H9 (cell line): Measurements from ENCODE around the gene EOMES. TPM values are rescaled to one million over a fixed set of nuclear protein-coding genes. Genes with fewer than 3 reads are reported as not detected.

Experiments used
- DNase-seq: peaks from one replicate; pipeline ENCODE4 v3.0.0-alpha.2; 2017
- H2AFZ ChIP-seq: one replicate; pipeline ENCODE4 v1.6.1; 2013; ENCODE audit warnings: mild to moderate bottlenecking, low read length, control low read depth, moderate library complexity
- H2AK5ac ChIP-seq: 2 replicates; pipeline ENCODE4 v1.6.1; 2013; ENCODE audit warnings: low read length, control low read depth, mixed read lengths; ENCODE audit not compliant: insufficient read length
- H2BK120ac ChIP-seq: one replicate; pipeline ENCODE4 v1.6.1; 2013; ENCODE audit warnings: low read depth, mild to moderate bottlenecking, low read length, control low read depth, inconsistent platforms; ENCODE audit not compliant: poor library complexity, severe bottlenecking
- H2BK12ac ChIP-seq: 2 replicates; pipeline ENCODE4 v1.6.1; 2013; ENCODE audit warnings: low read length, control low read depth, mixed read lengths, low read depth; ENCODE audit not compliant: insufficient read length
- H2BK15ac ChIP-seq: 2 replicates; pipeline ENCODE4 v1.6.1; 2013; ENCODE audit warnings: low read depth, low read length, control low read depth
- H2BK20ac ChIP-seq: one replicate; pipeline ENCODE4 v1.6.1; 2013; ENCODE audit warnings: low read depth, mild to moderate bottlenecking, low read length, control low read depth, inconsistent platforms; ENCODE audit not compliant: poor library complexity, severe bottlenecking
- H2BK5ac ChIP-seq: 2 replicates; pipeline ENCODE4 v1.6.1; 2013; ENCODE audit warnings: low read length, control low read depth, mixed read lengths; ENCODE audit not compliant: insufficient read length
- H3K14ac ChIP-seq: 2 replicates; pipeline ENCODE4 v1.6.1; 2013; ENCODE audit warnings: low read length, control low read depth; ENCODE audit not compliant: insufficient read depth
- H3K18ac ChIP-seq: 2 replicates; pipeline ENCODE4 v1.6.1; 2013; ENCODE audit warnings: low read depth, mild to moderate bottlenecking, mixed read lengths, low read length, control low read depth; ENCODE audit not compliant: insufficient read length
- H3K23ac ChIP-seq: 2 replicates; pipeline ENCODE4 v1.6.1; 2013; ENCODE audit warnings: low read length, control low read depth, mixed read lengths, low read depth; ENCODE audit not compliant: insufficient read length
- H3K23me2 ChIP-seq: 2 replicates; pipeline ENCODE4 v1.6.1; 2013; ENCODE audit warnings: low read depth, mild to moderate bottlenecking, mixed read lengths, low read length, control low read depth; ENCODE audit not compliant: insufficient read length, poor library complexity, severe bottlenecking
- H3K27ac ChIP-seq: 2 replicates; pipeline ENCODE4 v1.5.1; 2013; ENCODE audit warnings: low read length, control low read depth, mixed read lengths, low read depth; ENCODE audit not compliant: insufficient read length
- H3K27me3 ChIP-seq: 2 replicates; pipeline ENCODE4 v1.6.1; 2013; ENCODE audit warnings: low read length, control low read depth, inconsistent platforms; ENCODE audit not compliant: insufficient read depth
- H3K4ac ChIP-seq: 2 replicates; pipeline ENCODE4 v1.6.1; 2013; ENCODE audit warnings: low read depth, mild to moderate bottlenecking, control low read depth, inconsistent platforms, low read length, moderate library complexity
- H3K4me1 ChIP-seq: 2 replicates; pipeline ENCODE4 v1.6.1; 2013; ENCODE audit warnings: low read length, control low read depth, inconsistent platforms; ENCODE audit not compliant: insufficient read depth
- H3K4me2 ChIP-seq: 2 replicates; pipeline ENCODE4 v1.6.1; 2013; ENCODE audit warnings: low read length, control low read depth, mixed read lengths; ENCODE audit not compliant: insufficient read length, insufficient read depth
- H3K56ac ChIP-seq: 2 replicates; pipeline ENCODE4 v1.6.1; 2013; ENCODE audit warnings: low read depth, mild to moderate bottlenecking, mixed read lengths, low read length, control low read depth; ENCODE audit not compliant: insufficient read length
- H3K79me1 ChIP-seq: 2 replicates; pipeline ENCODE4 v1.6.1; 2013; ENCODE audit warnings: low read depth, mild to moderate bottlenecking, moderate library complexity, low read length, control low read depth, inconsistent platforms; ENCODE audit not compliant: insufficient read depth, poor library complexity, severe bottlenecking
- H3K79me2 ChIP-seq: 2 replicates; pipeline ENCODE4 v1.6.1; 2013; ENCODE audit warnings: low read length, control low read depth, inconsistent platforms; ENCODE audit not compliant: insufficient read depth
- H3K9ac ChIP-seq: 2 replicates; pipeline ENCODE4 v1.6.1; 2013; ENCODE audit warnings: low read length, control low read depth, mixed read lengths; ENCODE audit not compliant: insufficient read length; ENCODE audit errors: extremely low read depth
- H3K9me3 ChIP-seq: one replicate; pipeline ENCODE4 v1.6.1; 2013; ENCODE audit warnings: low read depth, low read length, inconsistent platforms; ENCODE audit not compliant: control insufficient read depth
- H3T11ph ChIP-seq: one replicate; pipeline ENCODE4 v1.6.1; 2013; ENCODE audit warnings: mild to moderate bottlenecking, low read length, control low read depth, inconsistent platforms
- H4K20me1 ChIP-seq: one replicate; pipeline ENCODE4 v1.6.1; 2013; ENCODE audit not compliant: control insufficient read depth, insufficient read length, insufficient read depth
- H4K5ac ChIP-seq: 2 replicates; pipeline ENCODE4 v1.6.1; 2013; ENCODE audit warnings: low read depth, mild to moderate bottlenecking, mixed read lengths, low read length, control low read depth; ENCODE audit not compliant: insufficient read length
- H4K8ac ChIP-seq: replicated peaks from 2 replicates; pipeline ENCODE4 v1.6.1; 2013; ENCODE audit warnings: low read length, control low read depth, mixed read lengths, low read depth; ENCODE audit not compliant: insufficient read length
- H4K91ac ChIP-seq: 2 replicates; pipeline ENCODE4 v1.6.1; 2013; ENCODE audit warnings: low read depth, mild to moderate bottlenecking, moderate library complexity, mixed read lengths, low read length, control low read depth; ENCODE audit not compliant: insufficient read length
- H3K27ac Mint-ChIP-seq, 3 experiments: 2 replicates in 2 of 3; 3 replicates in 1 of 3; pipeline ENCODE4 v1.8.0; 2020 to 2021; ENCODE audit warnings: mixed read lengths in 3 of 3, mild to moderate bottlenecking in 1 of 3, moderate library complexity in 1 of 3
- H3K27me3 Mint-ChIP-seq: 2 replicates; pipeline ENCODE4 v1.8.0; 2021; ENCODE audit warnings: low read depth, mild to moderate bottlenecking, moderate library complexity, mixed read lengths
- H3K36me3 Mint-ChIP-seq, 3 experiments: 2 replicates in 2 of 3; 3 replicates in 1 of 3; pipeline ENCODE4 v1.8.0; 2020 to 2021; ENCODE audit warnings: low read depth in 3 of 3, mixed read lengths in 3 of 3; ENCODE audit not compliant: insufficient read depth in 1 of 3
- H3K4me1 Mint-ChIP-seq, 2 experiments: 2 replicates each; pipeline ENCODE4 v1.8.0; 2020; ENCODE audit warnings: mixed read lengths in 2 of 2
- H3K4me3 Mint-ChIP-seq, 2 experiments: 2 replicates in 1 of 2; 3 replicates in 1 of 2; pipeline ENCODE4 v1.8.0; 2020 to 2021; ENCODE audit warnings: mild to moderate bottlenecking in 2 of 2, mixed read lengths in 2 of 2, moderate library complexity in 1 of 2
- H3K9me3 Mint-ChIP-seq, 2 experiments: 2 replicates in 1 of 2; 3 replicates in 1 of 2; pipeline ENCODE4 v1.8.0; 2020; ENCODE audit warnings: mild to moderate bottlenecking in 2 of 2, mixed read lengths in 2 of 2, moderate library complexity in 1 of 2
- WGBS: extraction: QIAGEN DNeasy Blood & Tissue Kit; methylation state at CpG from one replicate; pipeline ENCODE4 v1.1.7; 2013; ENCODE audit warnings: missing lambda C conversion rate, low lambda C conversion rate, mixed read lengths; ENCODE audit not compliant: insufficient read length; ENCODE audit errors: extremely low coverage; 5-methylcytosine and 5-hydroxymethylcytosine counted together
- total RNA-seq: library from RNA; stranded (reverse); gene quantifications from 2 replicates; pipeline ENCODE4 v1.2.1, GENCODE V29; 2021
- TF ChIP-seq, protein P1 (sequence below): fragments of 200-600 bp; sonication (generic); conservative IDR thresholded peaks from 3 replicates; pipeline ENCODE4 v1.8.0; 2021; ENCODE audit warnings: antibody characterized with exemption, mild to moderate bottlenecking

EOMES gene
- total RNA-seq, 1 experiment from 2014 or later = 1.7 TPM

DNA sequence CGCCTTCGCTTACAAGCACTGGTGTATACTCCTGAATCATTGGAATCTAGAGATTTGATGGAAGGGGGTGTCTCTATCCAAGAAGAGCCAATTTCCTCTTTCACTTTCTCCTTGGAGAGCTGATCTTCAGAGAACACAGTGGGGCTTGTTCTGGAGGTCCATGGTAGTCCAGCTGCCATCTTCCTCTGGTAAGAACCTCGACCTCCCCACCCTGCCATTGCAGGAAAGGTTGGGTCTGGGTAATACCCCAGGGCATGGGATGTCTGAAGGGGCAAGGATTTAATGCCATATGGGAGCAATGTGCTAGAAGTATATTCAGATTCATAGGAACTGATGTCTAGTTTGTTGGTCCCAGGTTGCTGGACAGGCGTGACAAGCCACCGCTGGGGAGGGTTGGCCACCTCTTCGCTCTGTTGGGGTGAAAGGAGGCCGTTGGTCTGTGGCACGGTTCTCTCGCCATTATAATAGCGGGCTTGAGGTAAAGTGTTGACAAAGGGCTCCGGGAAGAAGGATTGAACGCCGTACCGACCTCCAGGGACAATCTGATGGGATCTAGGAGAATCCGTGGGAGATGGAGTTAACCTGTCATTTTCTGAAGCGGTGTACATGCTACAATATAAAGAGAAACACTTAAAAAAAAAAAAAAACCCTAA is 4.8 kb downstream of the EOMES start:
- Histone ChIP-seq H3K14ac (no peak overlapping the region; the same call in 1 of the 2 replicates), H3K27ac (no peak overlapping the region), H3K9me3 (no peaks in the 10 kb centered on the region), H2AFZ (no peak overlapping the region), H2BK12ac (no peak overlapping the region), H3K4me1 (peaks cover 3% of the 10 kb centered on the region; the same call in 1 of the 2 replicates), H3K4me2 (no peak overlapping the region), H3K23ac (no peak overlapping the region), H3K79me2 (no peaks in the 10 kb centered on the region), H3K9ac (no peak overlapping the region), H3K4ac (no peak overlapping the region), H3K18ac (no peak overlapping the region), H2AK5ac (no peak overlapping the region), H3K23me2 (peaks cover 25% of the 10 kb centered on the region), H2BK15ac (no peak overlapping the region), H3K27me3 (peaks cover 90% of the 10 kb centered on the region), H2BK20ac (no peak overlapping the region), H2BK5ac (no peak overlapping the region), H3K56ac (no peak overlapping the region), H3T11ph (no peak overlapping the region), H2BK120ac (no peak overlapping the region), H4K5ac (no peak overlapping the region), H4K91ac (no peak overlapping the region), H4K8ac (no peak overlapping the region), H4K20me1 (no peaks in the 10 kb centered on the region), H3K79me1 (no peaks in the 10 kb centered on the region)
- Mint-ChIP-seq H3K4me3 (peak overlapping the region in 1 of 2 experiments; percentile 43; a peak in 3 of 5 replicates), H3K36me3 (no peaks in the 10 kb centered on the region; a peak in 1 of 7 replicates), H3K27me3 (peaks cover 95% of the 10 kb centered on the region), H3K27ac (no peak overlapping the region), H3K4me1 (peaks cover 58 to 78% of the 10 kb centered on the region in 2 experiments), H3K9me3 (peaks cover 0 to 5% of the 10 kb centered on the region in 2 experiments; a peak in 2 of 5 replicates)
- TF ChIP-seq, protein P1, sequence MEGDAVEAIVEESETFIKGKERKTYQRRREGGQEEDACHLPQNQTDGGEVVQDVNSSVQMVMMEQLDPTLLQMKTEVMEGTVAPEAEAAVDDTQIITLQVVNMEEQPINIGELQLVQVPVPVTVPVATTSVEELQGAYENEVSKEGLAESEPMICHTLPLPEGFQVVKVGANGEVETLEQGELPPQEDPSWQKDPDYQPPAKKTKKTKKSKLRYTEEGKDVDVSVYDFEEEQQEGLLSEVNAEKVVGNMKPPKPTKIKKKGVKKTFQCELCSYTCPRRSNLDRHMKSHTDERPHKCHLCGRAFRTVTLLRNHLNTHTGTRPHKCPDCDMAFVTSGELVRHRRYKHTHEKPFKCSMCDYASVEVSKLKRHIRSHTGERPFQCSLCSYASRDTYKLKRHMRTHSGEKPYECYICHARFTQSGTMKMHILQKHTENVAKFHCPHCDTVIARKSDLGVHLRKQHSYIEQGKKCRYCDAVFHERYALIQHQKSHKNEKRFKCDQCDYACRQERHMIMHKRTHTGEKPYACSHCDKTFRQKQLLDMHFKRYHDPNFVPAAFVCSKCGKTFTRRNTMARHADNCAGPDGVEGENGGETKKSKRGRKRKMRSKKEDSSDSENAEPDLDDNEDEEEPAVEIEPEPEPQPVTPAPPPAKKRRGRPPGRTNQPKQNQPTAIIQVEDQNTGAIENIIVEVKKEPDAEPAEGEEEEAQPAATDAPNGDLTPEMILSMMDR = no peak
- DNase-seq = no peak
- WGBS = no CpG with 5 or more reads among the region's 16 CpGs
